Left ventricle myocardium inferior (tissue), 1 donor: ENCODE data around the gene EGFL7. TPM values are rescaled to one million over a fixed set of nuclear protein-coding genes. Genes with fewer than 3 reads are reported as not detected.

Experiments used
- DNase-seq: peaks from one replicate; pipeline ENCODE4 v3.0.0-alpha.2; 2020
- H3K27ac ChIP-seq: fragments of 200-600 bp; replicated peaks from 2 replicates; pipeline ENCODE4 v1.8.0; 2021
- H3K27me3 ChIP-seq: fragments of 200-600 bp; 2 replicates; pipeline ENCODE4 v1.8.0; 2021; ENCODE audit warnings: low read depth
- H3K36me3 ChIP-seq: fragments of 200-600 bp; 2 replicates; pipeline ENCODE4 v1.8.0; 2021
- H3K4me1 ChIP-seq: fragments of 200-600 bp; 2 replicates; pipeline ENCODE4 v1.8.0; 2021
- H3K4me3 ChIP-seq: fragments of 200-600 bp; 2 replicates; pipeline ENCODE4 v1.8.0; 2021; ENCODE audit warnings: mild to moderate bottlenecking, moderate library complexity
- H3K9me3 ChIP-seq: fragments of 200-600 bp; replicated peaks from 2 replicates; pipeline ENCODE4 v1.8.0; 2021
- intact Hi-C: fragments of 100-400 bp; cut with micrococcal nuclease; formaldehyde crosslinking; loops from one replicate; pipeline ENCODE4 v1.11.0; 2022
- total RNA-seq: library from RNA; stranded (reverse); fragmentation: NEBNext Ultra II Directional; extraction: Animal tissue kit (Norgen Biotek cat#: 25700); gene quantifications from one replicate; pipeline ENCODE4 v1.2.1, GENCODE V29; 2021
- TF ChIP-seq, protein P1 (sequence below): fragments of 200-600 bp; IDR thresholded peaks from 2 replicates; pipeline ENCODE4 v1.8.0; 2021; ENCODE audit warnings: antibody characterized with exemption, mild to moderate bottlenecking, borderline replicate concordance
- donor health status: DM: no; HTN: yes; CAD: no; lungs with severe emphysema.

EGFL7 gene
- total RNA-seq, 1 donor from 2014 or later: 81.5 TPM

DNA sequence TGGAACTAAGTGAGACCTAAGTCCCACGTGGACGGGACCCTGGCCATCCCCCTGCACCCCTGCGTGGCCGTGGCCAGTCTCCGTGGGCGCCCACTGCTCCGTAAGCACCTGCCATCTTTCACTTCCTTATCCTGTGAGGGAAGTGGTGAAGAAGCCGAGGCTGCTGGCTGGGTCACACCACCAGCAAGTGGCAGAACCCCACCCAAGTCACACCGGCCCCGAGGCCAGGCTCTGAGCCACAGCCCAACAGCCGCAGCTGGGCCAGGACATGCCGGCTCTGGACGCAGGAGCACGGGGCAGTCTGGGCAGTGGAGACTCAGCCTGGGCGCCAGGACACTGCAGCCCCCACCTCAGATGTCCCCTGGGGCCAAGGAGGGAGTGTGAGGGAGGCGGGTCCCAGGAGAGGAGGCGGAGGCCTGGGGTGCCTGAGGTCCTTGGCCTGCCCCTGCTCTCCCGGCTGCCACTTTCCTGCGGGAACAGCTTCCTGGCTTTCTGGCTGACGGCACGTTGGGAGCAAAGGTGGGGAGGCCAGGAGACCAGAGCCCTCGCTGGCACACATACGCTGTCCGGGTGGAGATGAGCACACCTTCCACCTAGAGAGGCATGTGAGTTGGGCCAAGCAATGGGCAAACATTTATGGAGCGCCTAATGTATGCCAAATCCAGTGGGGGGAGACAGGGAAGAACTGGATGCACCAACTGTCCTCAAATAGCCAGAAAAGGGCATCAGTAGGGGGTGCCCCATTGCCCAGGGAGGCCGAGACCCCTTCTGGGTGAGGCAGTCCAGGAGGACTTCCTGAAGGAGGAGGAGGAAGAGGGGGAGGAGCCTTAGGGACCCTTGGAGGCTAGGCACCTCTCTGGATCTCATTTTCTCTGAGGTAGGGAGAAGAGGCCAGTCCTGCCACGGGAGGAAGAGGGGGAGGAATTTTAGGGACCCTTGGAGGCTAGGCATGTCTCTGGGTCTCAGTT, 43.9 kb upstream of the EGFL7 start:
- H3K36me3 ChIP-seq: no peaks in the 10 kb centered on the region
- no peaks in the 10 kb centered on the region for H3K9me3 ChIP-seq
- TF ChIP-seq, protein P1, sequence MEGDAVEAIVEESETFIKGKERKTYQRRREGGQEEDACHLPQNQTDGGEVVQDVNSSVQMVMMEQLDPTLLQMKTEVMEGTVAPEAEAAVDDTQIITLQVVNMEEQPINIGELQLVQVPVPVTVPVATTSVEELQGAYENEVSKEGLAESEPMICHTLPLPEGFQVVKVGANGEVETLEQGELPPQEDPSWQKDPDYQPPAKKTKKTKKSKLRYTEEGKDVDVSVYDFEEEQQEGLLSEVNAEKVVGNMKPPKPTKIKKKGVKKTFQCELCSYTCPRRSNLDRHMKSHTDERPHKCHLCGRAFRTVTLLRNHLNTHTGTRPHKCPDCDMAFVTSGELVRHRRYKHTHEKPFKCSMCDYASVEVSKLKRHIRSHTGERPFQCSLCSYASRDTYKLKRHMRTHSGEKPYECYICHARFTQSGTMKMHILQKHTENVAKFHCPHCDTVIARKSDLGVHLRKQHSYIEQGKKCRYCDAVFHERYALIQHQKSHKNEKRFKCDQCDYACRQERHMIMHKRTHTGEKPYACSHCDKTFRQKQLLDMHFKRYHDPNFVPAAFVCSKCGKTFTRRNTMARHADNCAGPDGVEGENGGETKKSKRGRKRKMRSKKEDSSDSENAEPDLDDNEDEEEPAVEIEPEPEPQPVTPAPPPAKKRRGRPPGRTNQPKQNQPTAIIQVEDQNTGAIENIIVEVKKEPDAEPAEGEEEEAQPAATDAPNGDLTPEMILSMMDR: no peak
- H3K4me1 ChIP-seq: peaks cover 31% of the 10 kb centered on the region
- intact Hi-C loops: no loop called here
- no peak overlapping the region for H3K4me3 ChIP-seq
- DNase-seq: peak; percentile 45
- peak overlapping the region; percentile 23 for H3K27ac ChIP-seq
- H3K27me3 ChIP-seq: no peaks in the 10 kb centered on the region

DNA sequence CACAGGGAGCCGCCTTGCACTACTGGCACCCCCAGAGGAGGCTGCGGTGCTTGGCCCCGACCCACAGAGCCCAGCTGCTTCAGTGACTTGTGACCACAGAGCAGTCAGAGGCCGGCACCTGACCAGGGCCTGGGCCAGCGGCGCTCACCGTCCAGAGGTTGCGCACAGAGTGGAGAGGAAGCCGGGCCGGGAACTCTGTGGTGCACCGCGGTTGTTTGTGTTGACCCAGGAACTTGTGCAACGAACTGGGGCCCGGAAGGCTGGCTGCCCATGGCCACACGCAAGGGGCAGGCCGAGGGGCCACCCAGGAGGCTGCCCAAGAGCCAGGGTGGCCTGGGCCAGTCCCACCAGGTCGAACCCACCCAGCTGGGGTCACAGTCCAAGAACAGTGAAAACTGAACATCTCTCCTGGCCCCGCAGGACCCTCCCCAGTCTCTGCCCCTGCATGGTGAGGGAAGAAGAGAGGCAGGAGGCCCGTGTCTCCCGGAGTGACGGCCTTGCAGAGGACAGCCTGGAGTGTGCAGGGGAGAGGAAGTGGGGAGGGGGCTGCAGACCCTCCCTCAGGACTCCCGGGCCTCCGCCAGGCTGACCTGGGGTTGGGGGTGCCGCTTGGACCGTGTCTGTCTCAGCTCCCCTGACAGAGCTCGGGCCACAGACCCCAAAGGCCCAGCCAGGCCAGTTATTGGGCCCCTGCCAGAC, 42.8 kb upstream of the EGFL7 start:
- TF ChIP-seq, protein P1: no peak
- DNase-seq: peak; percentile 67
- intact Hi-C loops: no loop called here
- Histone ChIP-seq H3K27me3 (no peaks in the 10 kb centered on the region), H3K27ac (peak overlapping the region; percentile 22), H3K36me3 (no peaks in the 10 kb centered on the region), H3K4me3 (no peak overlapping the region), H3K4me1 (peaks cover 31% of the 10 kb centered on the region), H3K9me3 (no peaks in the 10 kb centered on the region)

DNA sequence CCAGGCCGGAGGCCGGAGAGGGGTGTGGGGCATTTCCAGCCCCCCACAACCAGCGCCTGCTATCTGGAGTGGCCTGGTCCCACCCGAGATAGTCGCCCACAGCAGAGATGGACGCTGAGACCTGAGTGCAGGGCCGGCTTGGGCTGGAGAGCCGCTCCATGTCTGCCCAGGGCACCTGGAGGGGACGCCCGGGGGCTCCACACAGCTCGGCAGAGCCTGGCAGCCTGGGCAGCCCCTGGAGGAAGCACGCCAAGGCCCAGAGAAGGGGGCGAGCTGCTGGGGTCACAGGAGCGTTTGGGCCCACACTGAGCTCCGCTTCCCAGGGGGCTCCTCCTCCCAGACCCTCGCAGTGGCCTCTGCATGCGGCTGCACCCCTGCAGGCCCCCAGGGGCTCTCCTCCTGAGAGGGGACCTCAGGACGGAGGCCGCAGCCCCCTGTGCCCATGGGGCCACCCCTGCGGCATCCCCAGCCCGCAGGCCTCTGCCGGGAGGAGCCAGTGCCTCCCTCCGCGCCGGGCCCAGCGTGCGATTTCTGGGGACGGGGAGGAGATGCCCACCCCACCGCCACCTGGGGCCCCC, 42.2 kb upstream of the EGFL7 start:
- Histone ChIP-seq H3K4me3 (no peak overlapping the region), H3K9me3 (no peaks in the 10 kb centered on the region), H3K4me1 (peaks cover 31% of the 10 kb centered on the region), H3K27ac (no peak overlapping the region), H3K27me3 (no peaks in the 10 kb centered on the region), H3K36me3 (no peaks in the 10 kb centered on the region)
- intact Hi-C loops: no loop called here
- TF ChIP-seq, protein P1: no peak
- DNase-seq: peak; percentile 14

DNA sequence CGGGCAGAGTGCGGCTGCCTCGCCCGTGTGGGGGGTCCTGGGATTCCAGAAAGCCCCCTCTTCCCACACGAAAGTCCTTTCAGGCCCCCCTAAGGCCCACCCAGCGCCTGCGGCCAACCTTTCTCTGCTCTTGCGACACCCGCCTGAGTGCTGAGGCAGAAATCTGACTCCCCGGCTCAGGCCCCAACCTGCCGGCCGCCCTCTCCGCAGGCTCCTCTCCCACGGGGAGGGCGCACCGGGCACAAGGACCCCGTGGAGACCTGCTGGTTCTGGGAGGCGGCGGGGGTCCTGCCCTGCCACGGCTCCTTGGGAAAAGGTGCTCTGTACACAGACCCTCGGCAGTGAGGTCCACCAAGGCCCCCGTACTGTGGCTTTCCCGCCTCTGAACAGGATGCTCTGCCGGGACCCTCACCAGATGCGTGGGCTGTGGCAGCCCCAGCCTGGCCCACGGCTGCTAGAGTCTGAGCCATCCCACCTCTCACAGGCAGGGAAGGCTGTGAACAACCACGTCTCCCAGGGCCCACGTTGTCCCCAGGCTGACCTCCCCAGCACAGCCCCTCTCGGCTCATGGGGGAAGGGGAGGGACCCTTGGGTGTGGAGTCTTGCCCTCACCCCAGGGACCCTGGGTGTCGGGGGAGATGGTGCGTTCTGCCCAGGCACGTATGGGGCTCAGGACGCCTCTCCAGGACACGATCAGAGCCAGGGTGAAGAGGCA, 41.5 kb upstream of the EGFL7 start:
- TF ChIP-seq, protein P1: no peak
- Histone ChIP-seq H3K9me3 (no peaks in the 10 kb centered on the region), H3K27ac (no peak overlapping the region), H3K4me3 (no peak overlapping the region), H3K36me3 (no peaks in the 10 kb centered on the region), H3K4me1 (peaks cover 35% of the 10 kb centered on the region), H3K27me3 (no peaks in the 10 kb centered on the region)
- intact Hi-C loops: no loop called here
- peak; percentile 15 for DNase-seq

DNA sequence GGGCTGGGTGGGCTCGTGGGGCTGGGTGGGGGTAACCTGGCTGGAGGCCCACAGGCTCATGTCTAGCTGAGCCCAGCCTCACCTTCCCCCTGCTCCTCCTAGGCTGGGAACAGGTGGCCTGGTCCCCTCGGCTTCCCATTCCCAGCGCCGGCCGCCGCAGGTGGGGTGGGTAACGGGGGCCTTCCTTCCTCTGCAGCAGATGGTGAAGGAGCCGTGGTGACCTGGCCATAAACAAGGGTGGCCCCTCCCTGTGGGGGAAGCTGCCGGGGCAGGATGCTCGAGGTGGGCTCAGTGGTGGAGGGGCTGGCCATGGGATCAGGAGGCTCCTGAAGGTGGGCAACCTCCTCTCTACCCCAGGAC, 41.0 kb upstream of the EGFL7 start:
- TF ChIP-seq, protein P1: no peak
- Histone ChIP-seq H3K27me3 (no peaks in the 10 kb centered on the region), H3K27ac (no peak overlapping the region), H3K9me3 (no peaks in the 10 kb centered on the region), H3K4me1 (peaks cover 40% of the 10 kb centered on the region), H3K36me3 (no peaks in the 10 kb centered on the region), H3K4me3 (no peak overlapping the region)
- intact Hi-C loops: no loop called here
- no peak for DNase-seq
